GM12874 (cell line): ENCODE results near the gene MUC15.

Experiments
- TF ChIP-seq, protein P1 (sequence below): IDR thresholded peaks from 2 replicates; pipeline ENCODE4 v1.5.1; 2011; ENCODE audit warnings: low read depth, mild to moderate bottlenecking, control low read depth, low read length, moderate library complexity; ENCODE audit not compliant: insufficient read depth

MUC15 gene

DNA sequence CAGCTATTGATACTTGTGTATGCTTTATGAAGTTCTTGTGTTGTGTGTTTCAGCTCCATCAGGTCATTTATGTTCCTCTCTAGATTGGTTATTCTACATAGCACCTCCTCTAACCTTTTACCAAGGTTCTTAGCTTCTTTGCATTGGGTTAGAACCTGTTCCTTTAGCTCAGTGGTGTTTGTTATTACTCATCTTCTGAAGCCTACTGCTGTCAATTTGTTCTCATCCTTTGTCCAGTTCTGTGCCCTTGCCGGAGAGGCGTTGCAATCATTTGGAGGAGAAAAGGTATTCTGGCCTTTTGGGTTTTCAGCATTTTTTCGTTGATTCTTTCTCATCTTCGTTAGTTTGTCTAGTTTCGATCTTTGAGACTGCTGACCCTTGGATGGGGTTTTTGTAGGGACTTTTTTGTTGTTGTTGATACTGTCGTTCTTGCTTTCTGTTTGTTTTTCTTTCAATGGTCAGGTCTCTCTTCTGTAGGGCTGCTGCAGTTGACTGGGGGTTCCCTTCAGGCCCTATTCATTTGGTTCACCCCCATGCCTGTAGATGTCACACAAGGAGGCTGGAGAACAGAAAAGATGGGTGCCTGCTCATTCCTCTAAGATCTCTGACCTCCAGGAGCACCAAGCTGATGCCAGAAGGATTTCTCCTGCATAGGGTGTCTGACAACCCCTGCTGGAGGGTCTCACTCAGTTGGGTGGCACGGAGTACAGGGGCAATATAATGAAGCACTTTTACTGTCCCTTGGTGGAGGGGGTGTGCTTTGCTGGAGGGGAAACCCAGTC is 35.9 kb upstream of the MUC15 start:
- TF ChIP-seq, protein P1, sequence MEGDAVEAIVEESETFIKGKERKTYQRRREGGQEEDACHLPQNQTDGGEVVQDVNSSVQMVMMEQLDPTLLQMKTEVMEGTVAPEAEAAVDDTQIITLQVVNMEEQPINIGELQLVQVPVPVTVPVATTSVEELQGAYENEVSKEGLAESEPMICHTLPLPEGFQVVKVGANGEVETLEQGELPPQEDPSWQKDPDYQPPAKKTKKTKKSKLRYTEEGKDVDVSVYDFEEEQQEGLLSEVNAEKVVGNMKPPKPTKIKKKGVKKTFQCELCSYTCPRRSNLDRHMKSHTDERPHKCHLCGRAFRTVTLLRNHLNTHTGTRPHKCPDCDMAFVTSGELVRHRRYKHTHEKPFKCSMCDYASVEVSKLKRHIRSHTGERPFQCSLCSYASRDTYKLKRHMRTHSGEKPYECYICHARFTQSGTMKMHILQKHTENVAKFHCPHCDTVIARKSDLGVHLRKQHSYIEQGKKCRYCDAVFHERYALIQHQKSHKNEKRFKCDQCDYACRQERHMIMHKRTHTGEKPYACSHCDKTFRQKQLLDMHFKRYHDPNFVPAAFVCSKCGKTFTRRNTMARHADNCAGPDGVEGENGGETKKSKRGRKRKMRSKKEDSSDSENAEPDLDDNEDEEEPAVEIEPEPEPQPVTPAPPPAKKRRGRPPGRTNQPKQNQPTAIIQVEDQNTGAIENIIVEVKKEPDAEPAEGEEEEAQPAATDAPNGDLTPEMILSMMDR = no peak

DNA sequence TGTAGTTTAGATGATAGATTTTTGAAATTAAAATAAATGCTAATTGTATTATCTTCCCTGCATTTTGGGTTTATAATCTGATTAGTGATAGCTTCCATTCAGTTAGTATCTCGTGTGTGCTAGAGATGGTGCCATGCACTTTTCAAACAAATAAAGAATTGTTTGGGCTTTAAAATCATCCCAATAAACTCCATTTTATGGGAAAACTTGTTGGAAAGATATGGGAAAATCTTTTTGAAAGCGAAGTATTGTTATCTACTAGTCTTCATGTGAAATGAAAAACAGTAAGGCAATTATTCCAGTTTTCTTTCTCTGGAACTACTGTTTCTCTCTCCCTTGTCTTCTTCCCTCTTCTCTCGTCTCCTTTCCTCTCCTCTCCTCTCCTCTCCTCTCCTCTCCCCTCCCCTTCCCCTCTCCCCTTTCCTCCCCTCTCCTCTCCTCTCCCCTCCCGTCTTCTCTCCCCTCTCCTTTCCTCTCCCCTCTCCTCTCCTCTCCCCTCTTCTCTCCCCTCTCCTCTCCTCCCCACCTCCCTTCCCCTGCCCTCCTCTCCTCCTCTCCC is 27.9 kb upstream of the MUC15 start:
- TF ChIP-seq, protein P1 = no peak

DNA sequence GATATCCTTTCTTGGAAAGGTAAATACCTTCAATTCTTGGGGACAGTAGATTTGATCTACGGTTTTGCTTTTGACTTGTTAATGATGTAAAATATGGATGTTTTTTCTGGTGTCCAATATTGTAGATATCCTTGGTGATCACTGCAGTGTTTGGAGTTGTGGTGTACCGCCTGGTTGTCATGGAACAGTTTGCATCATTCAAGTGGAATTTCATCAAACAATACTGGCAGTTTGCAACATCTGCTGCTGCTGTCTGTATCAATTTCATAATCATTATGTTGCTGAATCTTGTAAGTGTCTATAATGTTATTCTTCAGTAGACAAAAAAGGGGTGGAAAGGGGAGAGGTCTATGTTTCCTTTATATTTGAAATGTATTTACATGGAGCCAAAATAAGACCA is 27.4 kb upstream of the MUC15 start:
- TF ChIP-seq, protein P1 = no peak

DNA sequence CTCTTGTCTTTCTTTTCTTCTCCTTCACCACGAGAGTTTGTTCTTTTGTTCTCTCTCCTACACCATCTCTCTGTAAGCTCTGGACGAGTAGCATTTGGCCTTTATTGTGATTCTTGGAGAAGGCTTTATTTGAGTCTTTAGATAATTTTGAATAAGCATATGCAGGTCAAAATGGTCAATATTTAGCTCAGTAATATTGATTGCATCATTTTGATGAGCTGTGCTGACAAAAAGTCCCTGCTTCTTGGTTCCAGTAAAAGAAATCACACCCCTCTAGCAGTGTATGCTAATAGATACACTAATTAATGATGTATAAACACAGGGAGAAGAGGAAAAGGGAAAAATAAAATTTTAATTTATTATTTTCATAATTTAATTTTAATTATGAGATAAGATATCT is 25.8 kb upstream of the MUC15 start:
- TF ChIP-seq, protein P1 = no peak

DNA sequence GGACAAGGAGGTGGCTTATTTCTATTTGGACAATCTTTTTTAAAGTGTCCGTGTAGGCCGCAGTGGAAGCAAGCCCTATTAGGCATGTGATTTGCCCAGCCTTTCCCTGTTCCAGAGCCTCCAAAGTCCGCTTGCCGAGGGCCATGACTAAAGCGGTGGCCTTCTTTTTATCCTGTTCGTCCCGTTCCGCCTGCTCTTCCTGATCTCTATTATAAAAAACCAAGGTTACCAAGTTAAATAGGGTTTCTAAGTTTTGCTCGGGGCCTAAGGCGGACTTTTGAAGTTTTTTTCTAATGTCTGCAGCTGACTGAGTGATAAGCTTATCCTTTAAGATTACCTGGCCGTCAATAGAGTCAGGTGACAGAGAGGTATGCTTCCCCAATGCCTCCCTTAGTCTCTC is 21.6 kb upstream of the MUC15 start:
- TF ChIP-seq, protein P1 = no peak

DNA sequence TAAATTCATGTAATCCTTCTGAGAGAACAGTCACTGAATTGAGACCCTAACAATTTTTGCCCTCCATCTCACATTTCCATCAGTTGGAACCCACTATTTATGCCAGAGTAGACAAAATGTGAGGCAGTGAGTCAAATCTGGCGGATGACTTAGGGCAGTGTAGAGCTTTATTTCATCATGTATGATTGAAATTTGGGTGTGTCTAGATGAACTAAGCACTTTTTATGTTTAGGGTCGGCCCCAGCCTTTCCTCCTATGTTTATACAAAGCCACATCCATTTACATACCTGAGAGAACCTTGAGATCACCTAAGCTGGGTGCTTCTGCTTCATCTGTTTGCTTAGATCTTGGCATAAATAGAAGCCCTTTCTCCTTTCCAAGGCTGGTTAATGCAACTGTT is 15.0 kb upstream of the MUC15 start:
- TF ChIP-seq, protein P1 = no peak

DNA sequence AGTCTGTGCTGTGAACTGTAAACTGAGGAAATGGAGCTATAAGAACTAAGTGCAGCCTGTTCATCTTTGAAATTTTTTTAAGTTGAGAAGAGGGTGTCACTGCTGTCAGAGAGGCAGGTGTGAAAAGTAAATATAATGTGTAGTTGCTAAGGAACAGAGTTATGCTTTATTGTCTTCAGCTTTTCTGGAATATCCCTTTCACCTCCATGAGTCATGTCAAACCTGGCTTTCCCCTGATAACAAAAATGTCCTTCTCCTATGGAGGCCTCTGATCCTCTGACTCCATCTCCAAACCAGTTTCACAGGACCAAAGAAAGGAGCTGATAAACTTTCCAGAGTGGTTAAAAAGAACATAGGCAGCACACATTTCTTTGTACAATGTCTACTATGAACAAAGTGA is 12.8 kb upstream of the MUC15 start:
- TF ChIP-seq, protein P1 = no peak
